Measurements from ENCODE around the gene CREBRF.

The CREBRF gene

GRCh38 chr5:173187054-173187743, 131.0 kb downstream of the CREBRF start:
- Mint-ChIP-seq H3K9me3 (no peaks in the 10 kb centered on the region), H3K27ac (no peak overlapping the region), H3K36me3 (ENCODE audit: low read depth) (no peaks in the 10 kb centered on the region), H3K4me1 (ENCODE audit: low read depth) (no peaks in the 10 kb centered on the region), H3K4me3 (no peak overlapping the region), H3K27me3 (no peaks in the 10 kb centered on the region)

GRCh38 chr5:173188280-173188679, 132.1 kb downstream of the CREBRF start:
- no peaks in the 10 kb centered on the region for H3K27me3 Mint-ChIP-seq
- H3K27ac Mint-ChIP-seq, result no peak overlapping the region
- H3K9me3 Mint-ChIP-seq, result no peaks in the 10 kb centered on the region
- H3K36me3 Mint-ChIP-seq (ENCODE audit: low read depth), result no peaks in the 10 kb centered on the region
- H3K4me1 Mint-ChIP-seq (ENCODE audit: low read depth), result no peaks in the 10 kb centered on the region
- no peak overlapping the region for H3K4me3 Mint-ChIP-seq

Measured in stimulated activated naive CD8-positive, alpha-beta T cell treated with anti-CD3 and anti-CD28 coated beads, Interleukin-15, Interleukin-2, amounts not matched to agents 100 ng/mL and 50 ng/mL, for 24 hours (primary cell).